ENCODE results near the gene VKORC1. TPM values are rescaled to one million over a fixed set of nuclear protein-coding genes. Genes with fewer than 3 reads are reported as not detected.

VKORC1 gene
- polyA plus RNA-seq, 1 of the 3 experiments (the other 2 are of a cell fraction) = 434 TPM

DNA sequence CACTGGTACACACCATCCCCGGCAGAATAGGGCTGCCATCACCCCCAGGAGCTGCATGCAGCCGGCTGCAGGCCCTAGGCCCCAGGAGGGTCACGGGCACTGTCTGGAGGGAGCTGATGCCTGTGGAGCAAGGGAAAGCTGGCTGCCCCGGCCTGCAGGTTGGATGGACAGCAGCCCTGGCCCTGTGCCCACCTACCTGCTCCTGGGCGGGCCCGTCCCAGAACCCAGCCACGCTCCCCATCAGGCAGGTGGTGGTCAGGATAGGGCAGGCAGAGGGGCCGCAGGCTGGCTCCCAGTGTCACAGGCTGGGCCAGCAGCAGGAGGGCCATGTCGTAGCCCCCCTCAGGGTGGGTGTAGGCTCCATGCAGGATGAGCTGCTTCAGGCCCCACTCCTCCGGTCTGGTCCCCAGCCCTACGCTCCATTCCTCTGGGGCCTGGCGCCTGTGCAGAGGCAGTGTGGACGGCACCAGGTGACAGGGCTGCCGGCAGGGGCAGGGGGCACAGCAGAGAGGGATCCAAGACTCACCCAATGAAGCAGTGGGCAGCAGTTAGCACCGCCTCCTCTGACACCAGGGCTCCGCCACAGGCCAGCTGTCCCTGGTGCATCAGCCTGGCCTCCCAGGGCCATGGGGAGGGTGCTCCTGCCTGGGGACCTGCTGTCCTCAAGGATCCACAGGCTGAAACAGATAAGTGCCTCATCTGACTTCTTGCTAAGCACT is 9.9 kb downstream of the VKORC1 start:
- Histone ChIP-seq H4K20me1 (ENCODE audit: insufficient read depth) (peaks cover 8% of the 10 kb centered on the region; the same call in 1 of the 2 replicates), H3K9ac (no peak overlapping the region)

More for the DNA sequence above, 9.9 kb downstream of the VKORC1 start:
- Histone ChIP-seq H2AFZ (ENCODE audit: low read depth) (no peak overlapping the region), H3F3A (replicated peaks; ENCODE audit: insufficient read depth) (no peaks in the 10 kb centered on the region), H3K4me3 (ENCODE audit: low read depth in 2 of 2, low read length in 1 of 2) (no peak overlapping the region), H3K9me2 (no peaks in the 10 kb centered on the region), H3K79me2 (ENCODE audit: insufficient read depth) (peaks cover 33% of the 10 kb centered on the region; the same call in 1 of the 2 replicates), H3K9me3 (no peaks in the 10 kb centered on the region), H3K27me3 (ENCODE audit: insufficient read depth) (no peaks in the 10 kb centered on the region), H3K4me2 (no peak overlapping the region), H3K27ac (ENCODE audit: low read depth in 2 of 2, low read length in 1 of 2) (no peak overlapping the region; a peak in 1 of 4 replicates), H3K4me1 (ENCODE audit: control insufficient read depth in 1 of 2, insufficient read depth in 2 of 2, low read depth in 1 of 2, low read length in 1 of 2) (no peaks in the 10 kb centered on the region; a peak in 1 of 4 replicates), H3K36me3 (replicated peaks in 1 of 2; ENCODE audit: control insufficient read depth in 1 of 2, insufficient read depth in 2 of 2, low read length in 1 of 2) (peaks cover 16 to 49% of the 10 kb centered on the region in 2 experiments)
- no peak for DNase-seq
- WGBS (ENCODE audit: low lambda C conversion rate) = 91% methylated on average over 6 of the region's 16 CpGs
- CTCF ChIA-PET = interaction anchor here (3.0 kb wide), 1 partner anchor 58 kb away, joined by 12 read pairs; no protein-coding TSS in a partner anchor
- TF ChIP-seq, protein P1, sequence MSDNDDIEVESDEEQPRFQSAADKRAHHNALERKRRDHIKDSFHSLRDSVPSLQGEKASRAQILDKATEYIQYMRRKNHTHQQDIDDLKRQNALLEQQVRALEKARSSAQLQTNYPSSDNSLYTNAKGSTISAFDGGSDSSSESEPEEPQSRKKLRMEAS (IDR thresholded peaks at IDR 0.05; ENCODE audit: low read depth) = no peak
- TF ChIP-seq, protein P2, sequence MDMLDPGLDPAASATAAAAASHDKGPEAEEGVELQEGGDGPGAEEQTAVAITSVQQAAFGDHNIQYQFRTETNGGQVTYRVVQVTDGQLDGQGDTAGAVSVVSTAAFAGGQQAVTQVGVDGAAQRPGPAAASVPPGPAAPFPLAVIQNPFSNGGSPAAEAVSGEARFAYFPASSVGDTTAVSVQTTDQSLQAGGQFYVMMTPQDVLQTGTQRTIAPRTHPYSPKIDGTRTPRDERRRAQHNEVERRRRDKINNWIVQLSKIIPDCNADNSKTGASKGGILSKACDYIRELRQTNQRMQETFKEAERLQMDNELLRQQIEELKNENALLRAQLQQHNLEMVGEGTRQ (IDR thresholded peaks at IDR 0.05; ENCODE audit: borderline replicate concordance, low read depth, low read length) = no peak
- TF ChIP-seq, protein P3, sequence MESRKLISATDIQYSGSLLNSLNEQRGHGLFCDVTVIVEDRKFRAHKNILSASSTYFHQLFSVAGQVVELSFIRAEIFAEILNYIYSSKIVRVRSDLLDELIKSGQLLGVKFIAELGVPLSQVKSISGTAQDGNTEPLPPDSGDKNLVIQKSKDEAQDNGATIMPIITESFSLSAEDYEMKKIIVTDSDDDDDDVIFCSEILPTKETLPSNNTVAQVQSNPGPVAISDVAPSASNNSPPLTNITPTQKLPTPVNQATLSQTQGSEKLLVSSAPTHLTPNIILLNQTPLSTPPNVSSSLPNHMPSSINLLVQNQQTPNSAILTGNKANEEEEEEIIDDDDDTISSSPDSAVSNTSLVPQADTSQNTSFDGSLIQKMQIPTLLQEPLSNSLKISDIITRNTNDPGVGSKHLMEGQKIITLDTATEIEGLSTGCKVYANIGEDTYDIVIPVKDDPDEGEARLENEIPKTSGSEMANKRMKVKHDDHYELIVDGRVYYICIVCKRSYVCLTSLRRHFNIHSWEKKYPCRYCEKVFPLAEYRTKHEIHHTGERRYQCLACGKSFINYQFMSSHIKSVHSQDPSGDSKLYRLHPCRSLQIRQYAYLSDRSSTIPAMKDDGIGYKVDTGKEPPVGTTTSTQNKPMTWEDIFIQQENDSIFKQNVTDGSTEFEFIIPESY (IDR thresholded peaks at IDR 0.05; ENCODE audit: borderline replicate concordance, low read depth) = no peak
- TF ChIP-seq, protein P4, sequence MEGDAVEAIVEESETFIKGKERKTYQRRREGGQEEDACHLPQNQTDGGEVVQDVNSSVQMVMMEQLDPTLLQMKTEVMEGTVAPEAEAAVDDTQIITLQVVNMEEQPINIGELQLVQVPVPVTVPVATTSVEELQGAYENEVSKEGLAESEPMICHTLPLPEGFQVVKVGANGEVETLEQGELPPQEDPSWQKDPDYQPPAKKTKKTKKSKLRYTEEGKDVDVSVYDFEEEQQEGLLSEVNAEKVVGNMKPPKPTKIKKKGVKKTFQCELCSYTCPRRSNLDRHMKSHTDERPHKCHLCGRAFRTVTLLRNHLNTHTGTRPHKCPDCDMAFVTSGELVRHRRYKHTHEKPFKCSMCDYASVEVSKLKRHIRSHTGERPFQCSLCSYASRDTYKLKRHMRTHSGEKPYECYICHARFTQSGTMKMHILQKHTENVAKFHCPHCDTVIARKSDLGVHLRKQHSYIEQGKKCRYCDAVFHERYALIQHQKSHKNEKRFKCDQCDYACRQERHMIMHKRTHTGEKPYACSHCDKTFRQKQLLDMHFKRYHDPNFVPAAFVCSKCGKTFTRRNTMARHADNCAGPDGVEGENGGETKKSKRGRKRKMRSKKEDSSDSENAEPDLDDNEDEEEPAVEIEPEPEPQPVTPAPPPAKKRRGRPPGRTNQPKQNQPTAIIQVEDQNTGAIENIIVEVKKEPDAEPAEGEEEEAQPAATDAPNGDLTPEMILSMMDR (IDR thresholded peaks at IDR 0.05) = no peak
- no peak for TF ChIP-seq CHD2 (IDR thresholded peaks at IDR 0.05; ENCODE audit: low read length, partially characterized antibody)
- TF ChIP-seq, protein P5, sequence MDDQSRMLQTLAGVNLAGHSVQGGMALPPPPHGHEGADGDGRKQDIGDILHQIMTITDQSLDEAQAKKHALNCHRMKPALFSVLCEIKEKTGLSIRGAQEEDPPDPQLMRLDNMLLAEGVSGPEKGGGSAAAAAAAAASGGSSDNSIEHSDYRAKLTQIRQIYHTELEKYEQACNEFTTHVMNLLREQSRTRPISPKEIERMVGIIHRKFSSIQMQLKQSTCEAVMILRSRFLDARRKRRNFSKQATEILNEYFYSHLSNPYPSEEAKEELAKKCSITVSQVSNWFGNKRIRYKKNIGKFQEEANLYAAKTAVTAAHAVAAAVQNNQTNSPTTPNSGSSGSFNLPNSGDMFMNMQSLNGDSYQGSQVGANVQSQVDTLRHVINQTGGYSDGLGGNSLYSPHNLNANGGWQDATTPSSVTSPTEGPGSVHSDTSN (IDR thresholded peaks at IDR 0.05) = no peak
- no peak for TF ChIP-seq TEAD4 (IDR thresholded peaks at IDR 0.05; ENCODE audit: borderline replicate concordance, insufficient read depth)
- TF ChIP-seq RXRA (IDR thresholded peaks at IDR 0.05; ENCODE audit: borderline replicate concordance, low read depth) = no peak
- TF ChIP-seq NRF1 (IDR thresholded peaks at IDR 0.05; ENCODE audit: low read depth, low read length) = no peak
- TF ChIP-seq YY1 (IDR thresholded peaks at IDR 0.05; ENCODE audit: low read depth) = no peak
- TF ChIP-seq MXI1 (IDR thresholded peaks at IDR 0.05; ENCODE audit: low read depth, low read length) = no peak
- no peak for TF ChIP-seq TCF12 (IDR thresholded peaks at IDR 0.05)
- TF ChIP-seq FOSL2 (IDR thresholded peaks at IDR 0.05; ENCODE audit: borderline replicate concordance, low read depth) = no peak
- no peak for TF ChIP-seq TAF1 (IDR thresholded peaks at IDR 0.05; ENCODE audit: borderline replicate concordance, low read depth, low read length)
- TF ChIP-seq, protein P6, sequence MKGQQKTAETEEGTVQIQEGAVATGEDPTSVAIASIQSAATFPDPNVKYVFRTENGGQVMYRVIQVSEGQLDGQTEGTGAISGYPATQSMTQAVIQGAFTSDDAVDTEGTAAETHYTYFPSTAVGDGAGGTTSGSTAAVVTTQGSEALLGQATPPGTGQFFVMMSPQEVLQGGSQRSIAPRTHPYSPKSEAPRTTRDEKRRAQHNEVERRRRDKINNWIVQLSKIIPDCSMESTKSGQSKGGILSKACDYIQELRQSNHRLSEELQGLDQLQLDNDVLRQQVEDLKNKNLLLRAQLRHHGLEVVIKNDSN (IDR thresholded peaks at IDR 0.05; ENCODE audit: borderline replicate concordance, low read depth) = no peak
- TF ChIP-seq FOXJ3 (CRISPR knock-in tag; IDR thresholded peaks at IDR 0.05) = no peak
- no peak for TF ChIP-seq NFIC (IDR thresholded peaks at IDR 0.05; ENCODE audit: borderline replicate concordance)
- TF ChIP-seq GATA2 (CRISPR knock-in tag; IDR thresholded peaks at IDR 0.05) = no peak
- POLR2A ChIA-PET = interaction anchor here (1.7 to 2.1 kb wide), 3 partner anchors 8 to 33 kb away, joined by 5 to 8 read pairs (median 6); partner anchors contain the start of genes KAT8, ZNF646 and ZNF668

Data from SK-N-SH (cell line).